ENCODE measurements around the gene YBX1.

DNA sequence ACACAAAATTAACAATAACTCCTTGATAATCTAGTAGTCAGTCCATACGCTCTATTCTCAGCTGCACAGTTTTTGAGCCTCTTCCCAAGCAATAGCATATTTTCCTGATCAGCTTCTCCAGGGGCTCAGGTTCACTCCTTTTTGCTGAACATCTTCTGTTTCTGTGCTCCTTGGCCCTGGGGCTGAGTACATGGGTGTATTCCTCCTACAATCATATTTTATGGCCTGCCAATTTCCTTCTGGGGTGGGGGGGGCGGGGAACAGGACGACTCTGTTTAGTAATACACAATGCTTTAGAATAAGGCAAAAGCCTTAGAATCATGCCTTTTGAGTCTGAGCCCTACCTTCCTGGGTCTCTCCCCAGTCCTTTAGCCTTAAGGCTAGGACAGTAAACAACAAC lies 49.4 kb downstream of the YBX1 start:
- TF ChIP-seq CTCF (IDR thresholded peaks at IDR 0.05), result no peak
- no peak for TF ChIP-seq POLR2A (IDR thresholded peaks at IDR 0.05)
